Measurements from ENCODE around the gene UROC1.

GRCh38 chr3:126469479-126469878, 48.1 kb downstream of the UROC1 start:
- no peak for TF ChIP-seq POLR2AphosphoS5 (IDR thresholded peaks at IDR 0.05)
- TF ChIP-seq CTCF (IDR thresholded peaks at IDR 0.05), result no peak

Measured in breast epithelium (tissue), 3 donors.